HepG2 (cell line): Measurements from ENCODE around the gene UBR4. TPM values are rescaled to one million over a fixed set of nuclear protein-coding genes. Genes with fewer than 3 reads are reported as not detected.

ENCODE experiments used
- BATF2 ChIP-seq: sonication (generic); formaldehyde crosslinking; IDR thresholded peaks from 2 replicates; pipeline ENCODE4 v1.8.0; 2022; ENCODE audit warnings: mild to moderate bottlenecking, missing genetic modification reagents, moderate library complexity
- BHLHE40 ChIP-seq: IDR thresholded peaks from 2 replicates; pipeline ENCODE4 v1.6.1; 2011; ENCODE audit warnings: low read length, improper control_type of control experiment
- NKX3-1 ChIP-seq: sonication (generic); formaldehyde crosslinking; IDR thresholded peaks from 2 replicates; pipeline ENCODE4 v1.5.0; 2020; ENCODE audit warnings: missing genetic modification reagents
- SCMH1 ChIP-seq: sonication (generic); formaldehyde crosslinking; IDR thresholded peaks from 2 replicates; pipeline ENCODE4 v1.9.0; 2021; ENCODE audit warnings: missing genetic modification reagents, mild to moderate bottlenecking, borderline replicate concordance
- SKI ChIP-seq: fragments of 450-650 bp; IDR thresholded peaks from one replicate; pipeline ENCODE4 v1.6.1; 2018; ENCODE audit warnings: mild to moderate bottlenecking; ENCODE audit not compliant: partially characterized antibody
- SMYD3 ChIP-seq: sonication (generic); formaldehyde crosslinking; IDR thresholded peaks from 2 replicates; pipeline ENCODE4 v1.8.1; 2023; ENCODE audit warnings: mild to moderate bottlenecking, missing genetic modification reagents
- TAF15 ChIP-seq: fragments of 200-400 bp; formaldehyde crosslinking; IDR thresholded peaks from one replicate; pipeline ENCODE4 v1.6.1; 2018; ENCODE audit warnings: mild to moderate bottlenecking, low read depth, low read length; ENCODE audit not compliant: poor library complexity, severe bottlenecking
- TEAD3 ChIP-seq: optimal IDR thresholded peaks from 2 replicates; pipeline ENCODE3; 2016; ENCODE audit warnings: borderline replicate concordance
- ZFAT ChIP-seq: sonication (generic); formaldehyde crosslinking; conservative IDR thresholded peaks from 2 replicates; pipeline ENCODE4 v1.8.1; 2023; ENCODE audit warnings: missing genetic modification reagents, inconsistent platforms
- ZFX ChIP-seq: sonication (generic); formaldehyde crosslinking; IDR thresholded peaks from 2 replicates; pipeline ENCODE4 v1.4.0; 2020; ENCODE audit warnings: mild to moderate bottlenecking, low read depth, missing genetic modification reagents, moderate library complexity
- ZNF251 ChIP-seq: sonication (generic); formaldehyde crosslinking; IDR thresholded peaks from 2 replicates; pipeline ENCODE4 v1.9.0; 2021; ENCODE audit warnings: mild to moderate bottlenecking, missing genetic modification reagents
- ZNF282 ChIP-seq: fragments of 450-650 bp; IDR thresholded peaks from 2 replicates; pipeline ENCODE4 v1.6.1; 2018; ENCODE audit not compliant: partially characterized antibody
- ZNF510 ChIP-seq: sonication (generic); formaldehyde crosslinking; IDR thresholded peaks from 2 replicates; pipeline ENCODE4 v1.4.0; 2020; ENCODE audit warnings: low read depth, mild to moderate bottlenecking, missing genetic modification reagents
- ZNF577 ChIP-seq: sonication (generic); formaldehyde crosslinking; IDR thresholded peaks from 2 replicates; pipeline ENCODE4 v1.4.0; 2020; ENCODE audit warnings: mild to moderate bottlenecking, low read depth, missing genetic modification reagents, borderline replicate concordance
- ZNF616 ChIP-seq: sonication (generic); formaldehyde crosslinking; IDR thresholded peaks from 2 replicates; pipeline ENCODE4 v1.5.0; 2020; ENCODE audit warnings: low read depth, mild to moderate bottlenecking, missing genetic modification reagents
- ZNF709 ChIP-seq: sonication (generic); formaldehyde crosslinking; IDR thresholded peaks from 2 replicates; pipeline ENCODE4 v1.5.0; 2020; ENCODE audit warnings: mild to moderate bottlenecking, missing genetic modification reagents
- ZNF766 ChIP-seq: sonication (generic); formaldehyde crosslinking; IDR thresholded peaks from 2 replicates; pipeline ENCODE4 v1.5.0; 2020; ENCODE audit warnings: missing genetic modification reagents, borderline replicate concordance
- ZNF773 ChIP-seq: sonication (generic); formaldehyde crosslinking; IDR thresholded peaks from 2 replicates; pipeline ENCODE4 v1.4.0; 2020; ENCODE audit warnings: missing genetic modification reagents, borderline replicate concordance
- ZSCAN21 ChIP-seq: sonication (generic); formaldehyde crosslinking; IDR thresholded peaks from 2 replicates; pipeline ENCODE4 v1.8.0; 2022; ENCODE audit warnings: mild to moderate bottlenecking, missing genetic modification reagents, moderate library complexity, borderline replicate concordance
- polyA plus RNA-seq, 8 experiments: library from polyadenylated mRNA; depleted of rRNA in 3 of 8; stranded (reverse) in 7 of 8; unstranded in 1 of 8; fragments of >200 nt; fragmentation: Illumina TruSeq in 4 of 8; extraction: Trizol in 4 of 8; gene quantifications; 2 replicates each; pipeline versions ENCODE4 v1.2.1 to v1.2.3, GENCODE V29; 2011 to 2016; ENCODE audit warnings: low read depth in 4 of 8, missing spikeins in 1 of 8, mixed read lengths in 1 of 8; ENCODE audit not compliant: insufficient read depth in 1 of 8
- total RNA-seq, 5 experiments: library from RNA; depleted of rRNA; stranded (reverse); fragments of >200 nt; fragmentation: Illumina TruSeq; extraction: Trizol; gene quantifications; 2 replicates each; pipeline ENCODE4 v1.2.3, GENCODE V29; 2016; ENCODE audit warnings: low read depth in 1 of 5
- TF ChIP-seq, protein P1 (sequence below): sonication (generic); formaldehyde crosslinking; IDR thresholded peaks from 2 replicates; pipeline ENCODE4 v1.8.0; 2023; ENCODE audit warnings: mild to moderate bottlenecking, missing genetic modification reagents
- TF ChIP-seq, protein P2 (sequence below): sonication (generic); formaldehyde crosslinking; IDR thresholded peaks from 2 replicates; pipeline ENCODE4 v1.4.0; 2020; ENCODE audit warnings: mild to moderate bottlenecking, missing genetic modification reagents
- TF ChIP-seq, protein P3 (sequence below): sonication (generic); formaldehyde crosslinking; IDR thresholded peaks from 2 replicates; pipeline ENCODE4 v1.8.1; 2022; ENCODE audit warnings: mild to moderate bottlenecking, missing genetic modification reagents
- TF ChIP-seq, protein P4 (sequence below): sonication (generic); formaldehyde crosslinking; IDR thresholded peaks from 2 replicates; pipeline ENCODE4 v1.4.0; 2020; ENCODE audit warnings: missing genetic modification reagents, low read depth, mild to moderate bottlenecking, borderline replicate concordance

UBR4 gene
- total and polyA plus RNA-seq, 2 of the 13 experiments (the other 11 are each of a cell fraction or from before 2014, with no cell fraction given) = 59.1 to 106 TPM

DNA sequence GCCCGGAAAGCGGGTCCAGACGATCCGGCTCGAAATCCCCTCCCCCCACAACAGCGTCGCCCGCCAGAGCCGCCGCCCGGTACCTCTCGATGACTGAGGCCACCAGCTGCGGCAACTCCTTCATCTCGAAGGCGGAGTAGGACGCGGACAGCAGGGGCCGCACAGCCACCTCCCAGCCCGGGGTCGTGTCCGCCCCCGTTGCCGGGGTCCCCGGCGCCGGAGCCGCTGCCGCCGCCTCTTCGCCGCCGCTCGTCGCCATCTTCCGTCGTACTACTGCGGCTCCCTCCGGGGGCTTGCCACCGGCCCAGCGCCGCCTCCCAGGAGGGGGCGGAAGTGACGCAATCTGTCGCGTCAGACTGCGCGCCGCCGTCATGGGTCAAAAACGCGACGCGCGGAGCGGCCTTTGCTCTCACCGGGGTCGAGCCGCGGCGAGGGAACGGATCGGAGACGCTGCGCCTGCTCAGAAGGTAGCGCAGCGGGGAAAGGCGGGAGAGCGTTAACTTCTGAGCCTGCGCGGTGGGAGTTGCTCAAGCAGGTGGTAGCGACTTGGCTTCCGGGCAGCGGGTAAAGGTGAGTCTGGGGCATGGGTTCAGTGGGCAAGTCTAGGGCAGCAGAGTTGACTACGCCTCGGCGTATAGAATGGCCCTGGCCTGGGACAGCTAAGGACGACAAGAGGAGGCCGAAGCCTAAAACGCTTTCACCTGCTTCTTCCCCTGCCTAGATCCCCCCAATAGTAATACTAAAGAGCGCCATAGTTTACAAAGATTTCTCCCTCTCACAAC is at the start of gene UBR4 (continued):
- TF ChIP-seq BATF2 (CRISPR knock-in tag) (no peak; the same call in 1 of the 2 replicates), ZNF766 (CRISPR knock-in tag) (peak; percentile 65; the same call in 1 of the 2 replicates), SKI (peak; percentile 66), ZNF510 (no peak; the same call in 1 of the 2 replicates), SCMH1 (CRISPR knock-in tag) (no peak), BHLHE40 (peak; percentile 38; the same call in 1 of the 2 replicates), ZFX (peak; percentile 87), ZNF251 (no peak), ZNF577 (CRISPR knock-in tag) (no peak), TAF15 (no peak), ZNF616 (CRISPR knock-in tag) (no peak), ZNF282 (no peak), ZNF773 (CRISPR knock-in tag) (peak; percentile 85; the same call in 1 of the 2 replicates), ZNF709 (peak; percentile 51; the same call in 1 of the 2 replicates), TEAD3 (CRISPR knock-in tag) (peak; percentile 86), SMYD3 (CRISPR knock-in tag) (no peak), NKX3-1 (peak; percentile 95), ZFAT (CRISPR knock-in tag) (0 out of 2 replicates have a peak, but pooled peaks have one; percentile 26), ZSCAN21 (peak; percentile 62; the same call in 1 of the 2 replicates)
- TF ChIP-seq, protein P1, sequence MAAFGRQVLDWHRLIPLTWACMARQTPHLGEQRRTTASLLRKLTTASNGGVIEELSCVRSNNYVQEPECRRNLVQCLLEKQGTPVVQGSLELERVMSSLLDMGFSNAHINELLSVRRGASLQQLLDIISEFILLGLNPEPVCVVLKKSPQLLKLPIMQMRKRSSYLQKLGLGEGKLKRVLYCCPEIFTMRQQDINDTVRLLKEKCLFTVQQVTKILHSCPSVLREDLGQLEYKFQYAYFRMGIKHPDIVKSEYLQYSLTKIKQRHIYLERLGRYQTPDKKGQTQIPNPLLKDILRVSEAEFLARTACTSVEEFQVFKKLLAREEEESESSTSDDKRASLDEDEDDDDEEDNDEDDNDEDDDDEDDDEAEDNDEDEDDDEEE (CRISPR knock-in tag) = peak; percentile 94; the same call in 1 of the 2 replicates
- TF ChIP-seq, protein P2, sequence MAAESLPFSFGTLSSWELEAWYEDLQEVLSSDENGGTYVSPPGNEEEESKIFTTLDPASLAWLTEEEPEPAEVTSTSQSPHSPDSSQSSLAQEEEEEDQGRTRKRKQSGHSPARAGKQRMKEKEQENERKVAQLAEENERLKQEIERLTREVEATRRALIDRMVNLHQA (CRISPR knock-in tag) = no peak; the same call in 1 of the 2 replicates
- TF ChIP-seq, protein P3, sequence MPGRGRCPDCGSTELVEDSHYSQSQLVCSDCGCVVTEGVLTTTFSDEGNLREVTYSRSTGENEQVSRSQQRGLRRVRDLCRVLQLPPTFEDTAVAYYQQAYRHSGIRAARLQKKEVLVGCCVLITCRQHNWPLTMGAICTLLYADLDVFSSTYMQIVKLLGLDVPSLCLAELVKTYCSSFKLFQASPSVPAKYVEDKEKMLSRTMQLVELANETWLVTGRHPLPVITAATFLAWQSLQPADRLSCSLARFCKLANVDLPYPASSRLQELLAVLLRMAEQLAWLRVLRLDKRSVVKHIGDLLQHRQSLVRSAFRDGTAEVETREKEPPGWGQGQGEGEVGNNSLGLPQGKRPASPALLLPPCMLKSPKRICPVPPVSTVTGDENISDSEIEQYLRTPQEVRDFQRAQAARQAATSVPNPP (CRISPR knock-in tag) = no peak; the same call in 1 of the 2 replicates
- TF ChIP-seq, protein P4, sequence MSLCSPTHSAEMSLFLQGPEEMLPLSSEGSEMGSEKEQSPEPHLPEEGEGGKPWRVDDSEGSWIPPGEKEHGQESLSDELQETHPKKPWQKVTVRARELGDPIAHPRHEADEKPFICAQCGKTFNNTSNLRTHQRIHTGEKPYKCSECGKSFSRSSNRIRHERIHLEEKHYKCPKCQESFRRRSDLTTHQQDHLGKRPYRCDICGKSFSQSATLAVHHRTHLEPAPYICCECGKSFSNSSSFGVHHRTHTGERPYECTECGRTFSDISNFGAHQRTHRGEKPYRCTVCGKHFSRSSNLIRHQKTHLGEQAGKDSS = no peak
